Measurements from ENCODE around the gene MRPS10. TPM values are rescaled to one million over a fixed set of nuclear protein-coding genes. Genes with fewer than 3 reads are reported as not detected.

Gene MRPS10
- total RNA-seq = 10 to 100 TPM; 24.9 to 30.6 TPM
- long read RNA-seq, transcript MRPS10-201 (7 exons, 2,110 nt) = major isoform, 84 of 103 reads
- long read RNA-seq, partial matches to known transcripts = 4 of 103 reads
- long read RNA-seq, other reads (novel, unspliced or antisense) = 15 of 103 reads

- ATAC-seq = peak; percentile 98
- intact Hi-C loops (cut with DNase I, micrococcal nuclease) = no loop called here
- DNase-seq = peak; percentile 92
These were observed at the start of gene MRPS10 for GRCh38 chr6:42217519-42218367. TSS of gene MRPS10 (minus strand) at chr6:42217861. CDS start at chr6:42217849, 12 bp downstream.

- DNase-seq (no peak), ATAC-seq (no peak)
- intact Hi-C loops (cut with DNase I, micrococcal nuclease) = no loop called here
These were observed 48.9 kb upstream of the MRPS10 start for GRCh38 chr6:42266538-42266937.

- intact Hi-C loops (cut with DNase I, micrococcal nuclease) = loop anchor here in 1 of 2 donors (5.0 kb wide), 1 partner anchor 282 kb away; no protein-coding TSS in a partner anchor
- DNase-seq (no peak), ATAC-seq (no peak)
These were observed 47.3 kb upstream of the MRPS10 start for GRCh38 chr6:42264852-42265390.

GRCh38 chr6:42264162-42264851 is 46.6 kb upstream of the MRPS10 start:
- DNase-seq = no peak
- no peak for ATAC-seq
- intact Hi-C loops (cut with DNase I, micrococcal nuclease) = loop anchor here in 1 of 2 donors (5.0 kb wide), 1 partner anchor 283 kb away; no protein-coding TSS in a partner anchor

DNA sequence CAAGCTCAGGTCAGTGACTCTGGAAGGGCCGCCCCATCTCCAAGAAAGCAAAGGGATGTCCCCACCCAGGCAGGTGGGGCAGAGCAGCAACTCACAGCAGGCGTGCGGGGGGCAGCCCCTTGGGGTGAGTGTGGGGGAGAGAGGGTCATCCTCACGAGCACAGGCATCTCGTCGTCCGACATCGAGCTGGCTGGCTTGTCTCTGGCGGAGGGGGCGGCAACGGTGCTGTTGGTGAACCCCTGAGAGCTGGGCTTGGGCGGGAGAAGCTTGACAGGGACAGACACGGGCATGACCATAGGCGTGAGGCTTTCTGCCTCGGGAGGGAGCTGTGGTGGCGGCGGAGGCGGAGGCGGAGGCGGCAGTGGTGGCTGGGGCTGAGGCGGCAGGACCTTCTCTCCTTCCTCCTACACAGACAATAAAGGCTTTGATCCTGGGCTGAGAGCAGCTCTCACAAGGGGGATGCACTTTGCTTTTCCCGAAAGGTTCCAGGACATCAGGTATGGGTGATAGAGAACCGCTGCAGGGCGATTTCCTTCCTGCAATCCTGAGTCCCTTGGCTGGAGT is 45.6 kb upstream of the MRPS10 start:
- DNase-seq (no peak), ATAC-seq (no peak)
- intact Hi-C loops (cut with DNase I, micrococcal nuclease) = loop anchor here in 1 of 2 donors (5.0 kb wide), 1 partner anchor 284 kb away; no protein-coding TSS in a partner anchor

- intact Hi-C loops (cut with DNase I, micrococcal nuclease) = loop anchor here in 1 of 2 donors (5.0 kb wide), 1 partner anchor 286 kb away; no protein-coding TSS in a partner anchor
- DNase-seq (peak in 1 of 2 donors; percentile 33), ATAC-seq (peak; percentile 48)
These were observed 43.3 kb upstream of the MRPS10 start for GRCh38 chr6:42260972-42261371.

DNA sequence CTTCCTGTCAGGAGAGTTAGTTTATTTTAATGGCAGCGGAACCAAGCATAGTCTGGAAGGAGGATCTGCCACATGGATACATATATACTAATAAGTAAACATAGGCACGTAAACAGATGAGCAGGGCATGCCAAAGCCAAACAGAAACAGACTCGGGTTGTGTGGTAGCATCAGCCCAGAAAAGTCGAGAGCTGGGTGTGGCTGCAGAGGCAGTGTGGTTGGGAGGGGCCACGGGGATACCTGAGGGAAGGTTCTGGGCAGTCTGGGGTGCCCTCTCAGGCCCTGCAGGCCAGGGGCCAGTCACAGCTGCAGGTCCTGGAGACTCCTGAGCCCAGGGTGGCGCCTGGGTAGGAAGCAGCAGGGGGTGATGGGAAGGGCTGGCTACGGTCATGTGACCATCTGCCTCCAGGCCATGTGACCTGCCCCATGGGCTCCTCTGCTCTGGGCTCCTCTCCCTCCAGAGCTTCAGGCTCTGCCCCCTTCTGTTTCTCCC is 42.8 kb upstream of the MRPS10 start:
- DNase-seq = no peak
- peak; percentile 34 for ATAC-seq
- intact Hi-C loops (cut with DNase I, micrococcal nuclease) = loop anchor here in 1 of 2 donors (5.0 kb wide), 1 partner anchor 287 kb away; no protein-coding TSS in a partner anchor

- intact Hi-C loops (cut with DNase I, micrococcal nuclease) = loop anchor here in 1 of 2 donors (5.0 kb wide), 1 partner anchor 287 kb away; no protein-coding TSS in a partner anchor
- no peak for DNase-seq
- no peak for ATAC-seq
These were observed 42.3 kb upstream of the MRPS10 start for GRCh38 chr6:42259841-42260395.

GRCh38 chr6:42259286-42259685 is 41.6 kb upstream of the MRPS10 start:
- DNase-seq (no peak), ATAC-seq (no peak)
- intact Hi-C loops (cut with DNase I, micrococcal nuclease) = no loop called here

- DNase-seq = no peak
- intact Hi-C loops (cut with DNase I, micrococcal nuclease) = no loop called here
- no peak for ATAC-seq
These were observed 40.0 kb upstream of the MRPS10 start for GRCh38 chr6:42257614-42258013.

DNA sequence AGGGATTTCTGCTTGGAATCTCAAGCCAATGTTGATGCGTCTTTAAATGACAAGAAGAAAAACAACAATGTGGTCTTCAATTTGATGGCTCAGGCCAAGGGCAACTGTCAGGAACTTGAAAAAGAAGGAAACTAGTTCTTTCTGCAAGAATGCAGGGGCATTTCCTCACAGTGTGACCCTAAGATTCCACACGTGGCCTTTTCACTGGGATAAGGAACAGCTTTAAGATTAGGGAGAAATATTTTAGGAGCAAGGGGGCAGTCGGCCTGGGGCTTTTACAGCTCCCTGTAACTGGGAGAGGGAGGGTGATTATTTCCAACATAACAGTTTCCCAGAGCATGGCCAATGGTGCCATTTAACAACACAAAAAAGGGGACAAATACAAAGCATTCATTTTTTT is 39.4 kb upstream of the MRPS10 start:
- DNase-seq = no peak
- no peak for ATAC-seq
- intact Hi-C loops (cut with DNase I, micrococcal nuclease) = no loop called here

GRCh38 chr6:42255050-42255449 is 37.4 kb upstream of the MRPS10 start:
- no peak for ATAC-seq
- intact Hi-C loops (cut with DNase I, micrococcal nuclease) = no loop called here
- DNase-seq = no peak

- DNase-seq = no peak
- ATAC-seq = no peak
- intact Hi-C loops (cut with DNase I, micrococcal nuclease) = no loop called here
These were observed 36.8 kb upstream of the MRPS10 start for GRCh38 chr6:42254505-42254904.

DNA sequence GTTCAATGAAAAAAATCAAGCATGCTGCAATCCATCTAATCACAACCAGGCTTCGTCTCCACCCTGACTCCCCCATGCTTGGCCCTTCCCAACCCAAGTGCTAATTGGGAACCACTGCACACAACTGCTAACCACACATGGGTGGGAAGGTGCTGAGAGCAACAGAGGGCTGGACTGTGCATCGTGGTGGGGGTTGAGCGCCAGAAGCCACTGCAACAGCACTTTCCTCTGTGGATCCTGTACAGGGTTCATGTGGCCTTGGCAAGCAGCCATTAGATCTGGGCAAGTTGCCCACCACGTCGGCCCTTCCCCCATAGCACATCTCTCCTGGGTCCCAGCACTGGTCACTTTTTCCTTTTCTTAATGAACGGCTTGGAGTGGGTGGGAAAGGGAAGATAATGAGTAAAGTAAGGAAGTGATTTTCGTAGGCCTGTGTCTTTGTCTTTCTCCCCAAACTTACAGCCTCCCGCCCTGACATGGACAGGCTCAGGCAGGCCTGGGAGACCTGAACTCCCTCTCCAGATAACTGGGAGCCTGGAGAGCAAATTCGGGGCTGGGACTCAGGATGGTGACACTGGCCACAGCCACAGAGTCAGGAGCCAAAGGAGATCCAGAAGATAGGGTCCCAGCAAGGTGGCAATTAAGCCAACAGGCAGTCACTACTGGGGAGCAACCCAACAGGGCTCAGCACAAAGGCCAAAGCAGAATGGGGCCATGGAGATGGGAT is 34.4 kb upstream of the MRPS10 start:
- ATAC-seq = peak; percentile 90
- intact Hi-C loops (cut with DNase I, micrococcal nuclease) = no loop called here
- peak in 1 of 2 donors; percentile 63 for DNase-seq

- intact Hi-C loops (cut with DNase I, micrococcal nuclease) = no loop called here
- ATAC-seq = peak; percentile 11
- DNase-seq = no peak
These were observed 33.8 kb upstream of the MRPS10 start for GRCh38 chr6:42251500-42251899.

DNA sequence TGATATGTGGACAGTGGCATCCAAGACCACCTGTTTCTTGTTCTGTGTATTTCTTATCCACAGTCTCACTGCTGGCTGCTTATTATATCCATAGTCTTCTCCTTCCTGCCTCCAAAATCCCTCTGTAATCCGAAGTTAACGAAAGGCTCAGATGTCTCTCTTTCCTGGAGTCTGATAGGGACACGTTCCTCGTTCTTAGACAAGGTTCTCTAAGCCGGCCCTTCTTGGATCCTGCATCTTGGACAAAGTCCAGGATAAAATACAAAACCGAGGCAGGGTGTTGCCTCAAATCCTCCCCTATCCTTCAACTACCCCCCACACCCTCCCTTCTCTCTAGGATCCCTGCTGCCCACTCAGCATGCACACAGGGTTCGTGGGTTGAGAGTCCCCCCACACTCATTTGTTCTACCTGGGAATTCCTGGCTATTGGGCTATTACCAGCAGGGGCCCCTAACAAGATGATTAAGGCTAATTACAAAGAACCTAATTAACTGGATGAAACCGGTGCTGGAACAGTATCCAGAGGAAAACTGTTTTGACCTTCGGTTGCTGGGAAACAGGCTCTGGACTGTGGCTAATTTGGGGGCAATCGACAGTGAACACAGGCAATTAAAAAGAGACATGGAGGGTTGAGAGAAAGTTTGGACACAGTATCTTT is 32.7 kb upstream of the MRPS10 start:
- intact Hi-C loops (cut with DNase I, micrococcal nuclease) = no loop called here
- no peak for DNase-seq
- no peak for ATAC-seq

DNA sequence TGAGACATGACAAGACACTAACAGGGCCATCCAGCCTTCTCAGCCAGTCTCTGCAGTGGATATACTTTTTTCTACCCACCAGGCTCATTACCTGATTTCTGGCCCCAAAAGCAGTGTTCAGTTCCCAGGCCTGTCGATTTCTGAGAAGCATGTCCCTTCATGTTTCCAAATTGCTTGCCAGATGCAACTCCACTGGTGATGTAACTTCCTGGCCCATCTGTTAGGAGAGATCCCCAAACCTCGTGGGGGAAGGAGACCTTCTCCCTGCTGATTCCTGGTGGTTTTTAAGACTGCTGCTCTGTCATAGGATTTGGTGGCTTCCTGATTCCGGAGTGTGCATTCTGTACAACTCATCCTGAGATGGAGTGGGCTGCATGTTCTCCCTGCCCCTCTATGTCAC is 31.6 kb upstream of the MRPS10 start:
- no peak for ATAC-seq
- no peak for DNase-seq
- intact Hi-C loops (cut with DNase I, micrococcal nuclease) = no loop called here
